A172 (cell line): ENCODE data around the gene TM7SF2. TPM values are rescaled to one million over a fixed set of nuclear protein-coding genes. Genes with fewer than 3 reads are reported as not detected.
"Not testable (repeated sequence)": the region's sequence is repeated elsewhere in the genome, so short reads cannot be mapped to it uniquely, and the experiment has no call there.

Experiments
- DNase-seq: peaks from one replicate; pipeline ENCODE4 v3.0.0-alpha.2; 2015; ENCODE audit warnings: low spot score
- total RNA-seq: library from RNA; depleted of rRNA; stranded (reverse); fragments of >200 nt; shearing (Covaris generic); gene quantifications from 2 replicates; pipeline ENCODE4 v1.2.3, GENCODE V29; 2014

Gene TM7SF2
- total RNA-seq, 1 experiment from 2014 or later: 1.9 TPM

DNA sequence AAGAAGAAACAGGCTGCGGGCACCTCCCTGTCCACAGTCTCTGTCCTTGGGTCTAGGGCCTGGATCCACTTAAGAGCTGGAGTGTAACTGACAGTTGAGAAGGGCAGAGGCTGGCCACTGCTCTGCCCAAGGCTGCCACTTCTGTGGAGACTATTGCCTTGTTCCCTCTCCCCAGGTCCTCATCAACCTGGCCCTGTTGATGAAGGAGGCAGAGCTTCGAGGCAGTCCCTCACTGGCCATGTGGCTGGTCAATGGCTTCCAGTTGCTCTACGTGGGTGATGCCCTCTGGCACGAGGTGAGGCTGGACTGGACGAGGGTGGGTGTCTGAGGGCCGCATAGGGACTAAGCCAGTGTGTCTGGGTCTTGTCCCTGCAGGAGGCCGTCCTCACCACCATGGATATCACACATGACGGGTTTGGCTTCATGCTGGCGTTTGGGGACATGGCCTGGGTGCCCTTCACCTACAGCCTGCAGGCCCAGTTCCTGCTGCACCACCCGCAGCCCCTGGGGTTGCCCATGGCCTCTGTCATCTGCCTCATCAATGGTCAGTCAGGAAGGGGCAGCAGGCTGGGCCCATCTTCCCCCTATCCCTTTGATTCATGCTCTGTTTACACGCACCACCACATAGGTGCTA is 3.0 kb downstream of the TM7SF2 start:
- no peak for DNase-seq

DNA sequence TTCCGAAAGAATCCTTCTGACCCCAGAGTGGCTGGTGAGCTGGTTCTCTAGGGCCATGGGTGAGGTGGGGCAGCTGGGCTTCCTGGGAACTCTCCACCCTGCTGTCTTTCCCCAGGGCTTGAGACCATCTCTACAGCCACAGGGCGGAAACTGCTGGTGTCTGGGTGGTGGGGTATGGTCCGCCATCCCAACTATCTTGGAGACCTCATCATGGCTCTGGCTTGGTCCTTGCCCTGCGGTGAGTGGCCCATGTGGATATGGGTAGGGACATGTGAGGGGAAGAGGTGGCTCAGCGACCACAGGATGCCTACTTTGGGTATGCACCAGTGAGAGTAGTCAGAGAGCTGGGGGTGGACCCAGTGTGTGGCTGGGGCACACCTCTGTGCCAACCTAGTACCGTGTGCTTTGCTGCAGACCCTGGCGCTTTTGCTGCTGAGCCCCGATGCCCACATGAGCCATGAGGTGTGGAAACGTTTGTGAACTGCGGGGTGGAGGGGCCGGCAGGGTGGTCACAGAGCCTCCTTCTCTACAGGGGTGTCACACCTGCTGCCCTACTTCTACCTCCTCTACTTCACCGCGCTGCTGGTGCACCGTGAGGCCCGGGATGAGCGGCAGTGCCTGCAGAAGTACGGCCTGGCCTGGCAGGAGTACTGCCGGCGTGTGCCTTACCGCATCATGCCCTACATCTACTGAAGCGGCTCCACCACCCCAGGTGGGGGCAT is 3.9 kb downstream of the TM7SF2 start:
- no peak for DNase-seq

DNA sequence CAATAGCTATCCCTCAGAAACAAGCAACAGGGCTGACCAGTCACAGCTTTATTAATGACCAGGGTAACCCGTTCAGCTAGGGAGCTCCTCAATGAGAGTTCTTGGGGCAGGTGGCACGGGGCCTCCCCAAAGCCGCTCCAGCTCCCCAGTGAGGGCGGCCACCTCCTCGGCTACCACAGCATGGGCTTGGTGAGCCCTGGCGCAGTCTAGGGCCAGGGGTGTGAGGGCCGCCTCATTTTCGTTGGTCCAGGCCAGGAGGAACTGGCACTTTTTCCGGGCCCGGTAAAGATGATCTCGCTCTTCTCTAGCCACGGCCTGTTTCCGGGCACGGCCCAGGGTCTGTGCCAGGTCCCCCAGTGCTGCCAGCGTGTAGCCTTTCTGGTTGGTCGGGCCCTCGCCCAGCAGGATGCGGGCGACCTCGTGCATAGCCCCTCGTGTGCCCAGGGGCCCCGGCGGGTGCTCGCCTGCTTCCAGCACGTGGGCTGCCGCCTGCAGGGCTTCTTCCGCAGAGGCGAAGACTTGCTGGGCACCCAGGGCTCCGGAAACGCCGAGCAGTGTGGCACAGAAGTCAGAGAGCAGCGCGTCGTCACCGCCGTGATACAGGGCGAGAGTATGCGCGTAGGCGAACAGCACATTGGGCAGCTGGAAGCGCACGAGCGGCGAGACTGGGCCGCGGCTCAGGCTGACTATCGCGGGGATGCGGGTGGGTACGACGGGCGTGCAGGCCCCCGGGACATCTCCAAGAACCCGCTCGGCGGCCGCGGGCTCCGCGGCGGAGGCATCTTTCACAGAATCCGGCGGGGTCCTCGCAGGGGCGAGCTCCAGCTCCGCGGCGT is 4.9 kb downstream of the TM7SF2 start:
- no peak for DNase-seq

DNA sequence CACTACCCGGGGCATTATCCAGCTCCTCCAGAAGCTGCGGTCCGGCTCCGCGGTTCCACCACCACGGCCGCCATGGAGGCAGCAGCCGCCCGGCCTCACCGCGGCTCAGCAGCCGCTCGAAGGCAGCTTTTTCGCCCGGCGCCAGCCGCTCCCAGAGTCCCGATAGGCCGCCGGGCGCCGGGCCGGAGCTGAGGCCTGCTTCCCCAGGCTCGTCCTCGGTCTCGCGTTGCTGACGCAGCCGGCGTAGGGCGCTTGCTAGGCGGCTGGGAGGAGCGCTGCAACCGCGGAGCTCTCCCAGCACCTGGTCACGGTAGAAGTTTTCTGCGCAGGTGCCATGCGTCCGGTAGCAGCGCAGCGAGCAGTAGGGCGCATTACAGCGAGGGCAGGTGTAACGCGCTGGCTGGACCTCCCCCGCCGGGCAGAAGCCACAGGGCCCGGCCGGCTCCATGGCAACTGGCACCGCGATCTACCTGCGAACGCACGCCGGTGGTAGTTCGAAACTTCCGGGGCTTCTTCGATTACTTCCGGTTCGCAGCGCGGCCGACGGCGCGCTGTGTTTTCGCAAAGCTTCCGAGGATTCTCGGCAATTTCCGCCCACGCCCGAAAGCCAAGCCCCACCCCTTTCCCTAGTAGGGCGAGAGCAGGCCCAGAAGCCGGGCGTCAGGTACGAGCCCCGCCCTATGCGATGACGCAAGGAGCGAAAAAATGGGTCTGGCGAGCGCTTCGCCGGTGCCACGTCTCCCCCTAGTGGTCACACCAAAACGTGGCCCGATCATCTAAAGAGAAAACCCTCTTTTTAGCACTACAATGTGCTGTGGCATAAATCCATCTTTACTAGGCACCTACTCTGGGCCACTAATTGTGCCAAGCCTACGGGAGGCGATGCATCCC is 5.8 kb downstream of the TM7SF2 start, which contains the start of gene ZNHIT2:
ZNHIT2 (minus strand) TSS at position 496 of the 891 bp plus-strand sequence; CDS start at position 448, 48 bp downstream.
- peak; percentile 96 for DNase-seq

DNA sequence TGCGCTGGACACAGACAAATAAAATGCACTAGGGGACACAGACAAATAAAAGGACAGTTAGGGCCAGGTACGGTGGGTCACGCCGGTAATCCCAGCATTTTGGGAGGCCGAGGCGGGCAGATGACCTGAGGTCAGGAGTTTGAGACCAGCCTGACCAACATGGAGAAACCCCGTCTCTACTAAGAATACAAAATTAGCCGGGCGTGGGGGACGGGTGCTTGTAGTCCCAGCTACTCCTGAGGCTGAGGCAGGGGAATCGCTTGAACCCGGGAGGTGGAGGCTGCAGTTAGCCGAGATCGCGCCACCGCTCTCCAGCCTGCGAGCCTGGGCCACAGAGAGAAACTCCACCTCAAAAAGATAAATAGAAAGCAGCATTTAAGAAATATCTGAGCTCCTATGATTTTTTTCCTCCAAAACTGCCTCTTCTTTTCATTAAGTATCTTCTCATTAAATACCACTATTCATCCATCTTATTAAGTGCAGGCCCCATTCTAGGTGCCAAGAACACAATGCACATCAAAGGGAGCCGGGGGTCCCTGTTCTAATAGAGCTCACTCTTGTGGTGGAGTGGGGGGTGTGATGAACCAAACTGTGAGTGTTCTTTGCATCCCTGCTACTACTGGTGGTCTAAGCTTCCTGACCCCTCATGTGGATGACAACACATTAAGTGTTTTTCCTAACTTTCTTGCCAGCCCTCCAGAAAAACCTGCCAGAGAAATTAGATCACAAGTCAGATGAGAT is 6.6 kb downstream of the TM7SF2 start:
- no peak for DNase-seq

DNA sequence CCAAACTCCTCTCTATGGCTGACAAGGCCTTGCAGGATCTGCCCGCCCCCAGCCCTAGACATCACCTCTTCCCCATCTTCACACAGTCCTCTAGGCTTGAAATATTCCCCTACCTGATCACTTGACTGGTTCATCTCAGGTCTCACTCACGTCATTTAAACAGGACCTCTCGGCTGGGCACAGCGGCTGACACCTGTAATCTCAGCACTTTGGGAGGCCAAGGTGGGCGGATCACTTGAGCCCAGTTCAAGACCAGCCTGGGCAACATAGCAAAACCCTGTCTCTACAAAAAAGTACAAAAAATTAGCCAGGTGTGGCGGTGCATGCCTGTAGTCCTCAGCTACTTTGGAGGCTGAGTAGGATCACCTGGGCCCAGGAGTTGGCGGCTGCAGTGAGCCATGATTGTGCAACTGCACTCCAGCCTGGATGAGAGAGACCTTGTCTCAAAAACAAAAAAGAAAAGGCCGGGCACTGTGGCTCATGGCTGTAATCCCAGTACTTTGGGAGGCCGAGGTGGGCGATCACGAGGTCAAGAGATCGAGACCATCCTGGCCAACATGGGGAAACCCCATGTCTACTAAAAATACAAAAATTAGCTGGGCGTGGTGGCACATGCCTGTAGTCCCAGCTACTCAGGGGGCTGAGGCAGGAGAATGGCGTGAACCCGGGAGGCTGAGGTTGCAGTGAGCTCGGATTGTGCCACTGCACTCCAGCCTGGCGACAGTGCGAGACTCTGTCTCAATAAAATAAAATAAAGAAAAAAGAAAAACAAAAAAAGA is 7.4 kb downstream of the TM7SF2 start:
- DNase-seq: not testable (repeated sequence)

DNA sequence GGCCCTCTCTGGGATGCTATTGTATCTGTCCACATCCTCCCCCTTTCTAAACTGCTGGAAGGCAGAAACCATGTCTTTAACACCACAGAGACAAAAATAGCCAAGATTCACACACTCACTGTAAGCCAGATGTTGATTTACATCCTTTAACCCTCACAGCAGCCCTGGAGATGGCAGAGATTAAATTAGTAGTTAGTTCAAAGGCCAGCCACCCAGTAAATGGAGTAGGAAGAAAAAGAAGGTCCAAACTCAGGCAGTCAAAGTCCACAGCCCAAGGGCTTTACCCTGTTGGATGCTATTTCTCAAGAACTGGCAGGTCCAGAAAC is 8.0 kb downstream of the TM7SF2 start:
- DNase-seq: no peak

DNA sequence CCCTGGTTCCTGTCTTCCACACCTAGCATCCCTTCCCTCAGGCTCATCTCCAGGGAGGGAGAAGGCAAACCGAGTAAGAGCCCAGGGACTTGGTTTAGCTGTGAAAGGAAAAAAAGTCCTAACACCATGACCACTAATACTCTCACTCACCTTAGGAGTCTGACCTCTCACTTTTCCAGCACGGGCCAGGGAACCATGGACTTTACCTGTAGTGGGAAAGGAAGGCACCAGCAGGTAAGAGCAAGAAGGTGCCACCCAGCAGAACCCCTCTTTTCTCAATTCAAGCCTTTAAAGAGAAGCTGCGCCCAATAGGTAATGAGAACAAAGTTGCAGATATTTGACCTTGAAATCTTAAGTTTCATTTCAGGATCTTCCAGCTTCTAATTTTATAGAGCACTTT is 9.2 kb downstream of the TM7SF2 start:
- DNase-seq: no peak

DNA sequence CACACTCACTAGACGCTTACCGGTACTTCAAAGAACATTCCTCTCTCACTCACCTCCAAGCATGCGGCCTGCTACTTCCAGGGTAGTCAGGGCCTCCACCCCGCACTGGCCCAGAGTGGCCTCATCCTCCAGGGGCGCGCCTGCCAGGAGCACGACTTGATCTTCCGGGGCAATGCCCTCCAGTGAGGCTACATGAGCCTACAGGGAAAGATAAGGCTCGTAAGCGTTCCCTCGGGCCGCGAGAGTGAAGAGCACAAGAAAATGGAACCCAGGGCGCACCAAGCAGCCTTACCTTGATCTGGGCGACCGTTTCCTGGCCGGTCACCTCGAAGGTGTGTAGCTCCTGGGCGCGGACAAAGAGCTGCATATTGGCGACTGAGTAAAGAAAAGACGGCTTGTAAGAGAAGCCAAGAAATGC is 9.8 kb downstream of the TM7SF2 start:
- DNase-seq: no peak

DNA sequence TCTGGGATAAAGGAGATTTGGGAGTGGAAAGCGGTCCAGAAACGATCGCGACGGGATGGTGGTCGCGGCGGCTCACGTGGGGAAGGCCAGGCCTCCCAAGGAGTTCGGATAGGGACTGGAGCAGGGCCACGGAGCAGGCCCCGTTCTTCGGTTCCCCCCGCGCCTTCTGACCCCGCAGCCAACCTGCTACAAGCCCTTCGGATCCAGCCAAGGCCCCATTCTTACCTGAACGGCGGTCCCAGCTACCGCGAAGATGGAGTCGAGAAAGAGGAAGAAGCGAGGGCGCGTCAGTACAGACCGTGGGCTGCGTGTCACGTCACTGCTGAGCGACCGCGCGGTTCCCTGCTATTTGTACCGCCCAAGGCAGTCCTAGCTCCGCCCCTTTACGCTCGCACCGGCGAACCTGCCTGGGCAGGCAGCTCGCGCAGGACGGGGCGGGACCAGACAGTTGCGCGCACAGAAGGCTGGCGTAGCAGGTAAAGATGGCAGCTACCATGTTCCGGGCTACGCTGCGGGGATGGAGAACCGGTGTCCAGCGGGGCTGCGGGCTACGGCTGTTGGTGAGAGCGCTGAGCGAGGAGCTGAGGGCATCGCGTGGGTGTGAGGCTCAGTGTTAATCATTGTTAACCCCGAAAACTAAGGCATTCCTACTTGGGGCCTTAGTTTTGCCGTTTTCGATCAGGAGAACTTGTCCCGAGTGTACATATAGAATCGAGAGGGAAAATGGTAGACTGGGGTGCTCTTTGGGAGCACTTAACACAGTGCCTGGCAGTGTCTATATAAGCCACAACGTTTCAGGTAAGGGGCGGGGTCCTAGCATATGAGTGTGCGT is 10.4 kb downstream of the TM7SF2 start, which contains the start of the genes FAU and MRPL49:
FAU (minus strand) TSS at position 270 of the 832 bp plus-strand sequence. CDS start 321 bp downstream, outside the sequence.
MRPL49 (plus strand) TSS at position 457 of the 832 bp plus-strand sequence; CDS start at position 483, 26 bp downstream.
- peak; percentile 94 for DNase-seq

DNA sequence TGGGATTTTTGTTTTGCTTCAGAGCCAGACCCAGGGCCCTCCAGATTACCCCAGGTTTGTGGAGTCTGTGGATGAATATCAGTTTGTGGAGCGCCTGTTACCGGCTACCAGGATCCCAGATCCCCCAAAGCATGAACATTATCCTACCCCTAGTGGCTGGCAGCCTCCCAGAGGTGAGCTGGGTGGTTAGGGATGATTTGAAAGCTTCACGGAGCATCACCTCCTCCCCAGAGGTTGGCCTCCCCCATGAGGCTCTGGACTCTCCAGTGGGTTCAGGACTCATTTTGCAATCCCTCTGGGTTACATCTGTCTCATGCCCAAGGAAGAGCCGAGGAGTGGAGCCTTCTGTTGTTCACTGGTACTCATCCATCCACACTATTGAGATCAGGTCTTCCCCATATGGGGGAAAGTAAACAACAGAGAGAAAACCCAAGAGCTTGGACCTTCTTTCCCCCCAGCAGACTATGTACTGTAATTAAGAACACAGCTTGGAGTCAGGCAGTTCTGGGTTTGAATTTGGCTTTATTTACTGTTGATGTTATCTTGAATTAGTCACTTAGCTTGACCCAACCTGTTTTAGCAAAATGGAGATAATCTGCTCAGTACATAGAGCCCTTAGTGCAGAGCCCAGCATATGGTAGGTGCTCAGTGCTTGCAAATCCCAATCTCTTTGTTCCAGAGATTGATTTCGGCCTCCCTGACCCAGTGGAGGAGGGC is 13.0 kb downstream of the TM7SF2 start:
- DNase-seq: no peak

DNA sequence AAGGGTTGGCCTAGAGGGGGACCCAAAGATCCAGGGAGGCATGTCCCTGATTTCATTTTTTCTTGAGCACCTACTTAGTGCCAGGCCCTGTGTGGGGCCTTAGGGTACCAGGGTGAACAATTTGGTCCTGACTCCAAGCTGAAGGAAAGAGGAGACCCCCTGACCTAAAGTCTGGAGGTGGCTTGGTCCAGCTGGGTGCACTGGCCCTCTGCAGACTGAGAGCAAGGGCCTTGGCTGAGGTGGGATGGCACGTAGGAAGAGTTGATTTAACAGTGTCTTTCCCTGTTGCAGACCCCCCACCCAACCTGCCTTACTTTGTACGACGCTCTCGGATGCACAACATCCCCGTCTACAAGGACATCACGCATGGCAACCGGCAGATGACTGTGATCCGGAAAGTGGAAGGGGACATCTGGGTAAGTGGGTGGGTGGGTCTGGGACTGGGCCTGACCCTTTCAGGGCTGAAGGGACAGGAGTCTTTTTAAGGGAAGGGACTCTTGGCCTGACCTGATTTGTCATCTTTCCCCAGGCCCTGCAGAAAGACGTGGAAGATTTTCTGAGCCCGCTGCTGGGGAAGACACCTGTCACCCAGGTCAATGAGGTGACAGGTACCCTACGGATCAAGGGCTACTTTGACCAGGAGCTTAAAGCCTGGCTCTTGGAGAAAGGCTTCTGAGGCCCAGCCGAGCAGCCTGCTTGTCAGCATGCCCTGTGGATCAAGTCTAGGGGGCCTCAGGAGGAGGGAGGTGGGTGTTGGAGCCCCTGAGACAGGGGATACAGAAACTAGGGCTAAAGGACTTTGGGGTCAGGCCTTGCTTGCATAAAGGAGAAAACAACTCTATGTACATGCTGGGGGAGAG is 13.8 kb downstream of the TM7SF2 start:
- DNase-seq: no peak

DNA sequence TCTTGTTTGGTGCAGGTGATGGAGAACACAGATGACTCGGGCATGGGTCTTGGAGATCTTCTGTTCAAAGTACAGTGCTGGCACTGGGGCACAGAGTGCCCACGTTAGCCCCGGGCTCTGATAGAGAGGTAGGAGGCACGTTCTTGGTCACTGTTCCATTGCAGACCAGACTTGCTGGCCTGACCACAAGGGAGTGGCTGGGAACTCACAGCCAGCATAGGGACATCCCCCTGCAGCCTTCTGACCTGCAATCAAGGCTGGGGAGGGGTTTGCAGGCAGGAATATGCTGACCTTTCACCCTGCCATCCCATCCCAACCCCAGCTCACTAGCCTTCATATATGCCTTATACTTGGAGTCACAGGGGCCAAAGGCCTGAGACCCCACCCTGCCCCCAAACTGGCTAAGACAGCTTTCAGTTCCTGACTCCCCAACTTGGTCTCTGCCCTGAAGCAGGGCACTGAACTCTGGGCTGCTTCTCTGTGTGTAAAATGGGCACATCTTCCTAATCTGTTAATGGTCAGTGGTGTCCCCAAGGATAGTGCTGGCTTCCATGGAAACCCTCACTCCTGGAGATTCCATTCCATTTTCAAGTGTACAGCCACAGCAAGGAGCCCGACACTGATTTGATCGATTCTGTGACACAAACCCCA is 15.1 kb downstream of the TM7SF2 start:
- DNase-seq: no peak

DNA sequence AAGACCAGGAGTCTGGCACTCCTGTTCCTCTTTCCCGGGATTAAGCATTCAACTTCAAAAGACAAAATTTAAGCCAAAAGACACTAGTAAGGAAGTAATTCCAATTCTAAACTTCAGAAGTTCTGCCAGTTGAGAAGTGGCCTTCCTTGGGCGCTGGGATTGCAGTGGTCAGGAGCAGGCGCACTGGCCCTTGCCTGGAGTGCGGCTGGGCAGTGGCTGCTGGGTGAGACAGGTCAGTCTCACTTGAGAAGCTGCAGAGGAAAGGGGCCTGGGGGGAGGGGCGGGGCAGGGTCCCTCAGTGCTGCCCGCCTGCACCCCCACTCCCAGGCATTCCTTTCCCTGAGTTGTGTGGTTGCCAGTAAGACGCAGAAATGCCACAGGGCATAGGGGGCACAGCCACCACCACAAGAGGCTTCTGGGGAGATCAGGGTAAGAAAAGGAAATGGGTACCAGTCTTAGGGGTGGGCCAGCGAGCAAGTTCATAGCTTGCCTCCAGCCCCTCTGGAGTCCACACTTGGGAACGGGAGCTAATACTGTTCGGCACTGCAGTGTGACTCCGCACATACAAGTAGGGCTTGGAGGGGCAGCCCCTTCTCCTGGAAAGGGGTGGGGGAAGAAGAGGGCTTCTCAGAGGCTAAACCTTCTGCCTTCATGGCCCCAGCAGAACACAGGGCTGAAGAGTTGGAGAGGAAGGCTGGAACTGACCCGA is 16.0 kb downstream of the TM7SF2 start:
- no peak for DNase-seq

DNA sequence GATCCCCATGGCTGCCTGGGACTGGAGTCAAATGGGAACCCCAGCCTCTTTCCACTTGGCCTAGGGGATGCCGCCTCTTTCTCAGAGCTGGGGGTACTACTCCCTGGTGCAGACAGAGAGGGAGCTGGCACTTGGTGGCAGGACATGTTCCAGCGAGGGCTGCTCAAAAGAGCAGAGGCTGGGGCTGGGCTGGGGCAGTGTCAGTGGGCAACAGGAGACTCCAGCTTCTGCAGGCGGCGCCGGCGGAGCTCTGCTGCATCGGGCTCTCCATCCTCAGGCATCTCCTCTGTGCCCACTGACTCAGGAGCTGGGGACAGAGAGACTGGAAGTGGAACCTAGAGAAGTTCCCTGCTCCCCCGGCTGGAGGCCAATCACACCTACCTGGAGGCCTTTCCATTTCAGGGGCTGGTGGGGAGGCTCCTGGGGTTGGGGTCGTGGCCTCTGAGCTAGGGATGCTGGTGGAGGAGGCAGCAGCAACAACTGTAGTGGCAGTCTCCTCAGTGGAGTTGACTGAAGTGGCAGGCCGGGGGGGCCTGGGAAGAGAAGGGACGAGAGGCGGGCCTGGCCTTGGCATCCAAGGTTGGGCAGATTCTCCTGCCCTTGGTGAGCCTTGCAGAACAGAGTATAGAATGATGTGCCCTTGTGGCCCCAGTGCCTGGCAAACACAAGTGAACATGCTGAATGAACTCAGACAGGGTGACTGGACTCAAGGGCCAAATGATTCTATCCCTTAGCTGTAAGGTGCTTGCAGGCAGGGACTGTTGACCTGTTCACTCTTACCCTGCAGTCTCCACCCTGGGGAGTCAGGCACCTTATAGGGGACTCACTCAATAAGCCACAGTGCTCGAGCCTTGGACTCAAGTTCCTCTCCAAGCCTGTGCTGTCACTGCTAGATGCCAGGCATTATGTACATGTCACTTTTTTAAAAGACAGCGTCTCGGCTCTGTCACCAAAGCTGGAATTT is 16.8 kb downstream of the TM7SF2 start:
- no peak for DNase-seq
